H1 (cell line): Measurements from ENCODE around the gene HMHB1. TPM values are rescaled to one million over a fixed set of nuclear protein-coding genes. Genes with fewer than 3 reads are reported as not detected.

Source experiments
- CTCF ChIP-seq, 3 experiments: IDR thresholded peaks; 1 replicate in 2 of 3; 2 replicates in 1 of 3; pipeline versions ENCODE4 v1.5.1 to v1.6.1; 2011; ENCODE audit warnings: low read length in 3 of 3, mild to moderate bottlenecking in 3 of 3, inconsistent platforms in 2 of 3, low read depth in 1 of 3, moderate library complexity in 1 of 3; ENCODE audit not compliant: insufficient read depth in 1 of 3; ENCODE audit errors: control extremely low read depth in 1 of 3
- RXRA ChIP-seq: IDR thresholded peaks from 2 replicates; pipeline ENCODE4 v1.6.1; 2011; ENCODE audit warnings: low read depth, mild to moderate bottlenecking, low read length, moderate library complexity; ENCODE audit not compliant: insufficient read depth
- polyA plus RNA-seq, 7 experiments: library from polyadenylated mRNA; depleted of rRNA in 3 of 7; stranded (reverse) in 5 of 7; unstranded in 2 of 7; fragments of >200 nt in 5 of 7; fragments of 200-250 nt in 2 of 7; gene quantifications; 1 replicate in 5 of 7; 2 replicates in 1 of 7; 4 replicates in 1 of 7; pipeline versions ENCODE4 v1.2.1 to v1.2.3, GENCODE V29; 2011 to 2013; ENCODE audit warnings: missing spikeins in 2 of 7, mixed read lengths in 2 of 7
- total RNA-seq: library from RNA; stranded (reverse); fragmentation: NEBNext Ultra II Directional; extraction: Animal tissue kit (Norgen Biotek cat#: 25700); gene quantifications from 2 replicates; pipeline ENCODE4 v1.2.1, GENCODE V29; 2021

HMHB1 gene
- total and polyA plus RNA-seq, 2 of the 8 experiments (the other 6 are each of a cell fraction or from before 2014, with no cell fraction given) = not detected

- TF ChIP-seq CTCF (IDR thresholded peaks at IDR 0.05; ENCODE audit: control extremely low read depth in 1 of 3, insufficient read depth in 1 of 3, low read depth in 1 of 3, low read length in 3 of 3) (no peak), RXRA (no peak)
Measured at GRCh38 chr5:143850050-143850683, 38.2 kb downstream of the HMHB1 start (continued).
